ENCODE results near the gene HOXD10. TPM values are rescaled to one million over a fixed set of nuclear protein-coding genes. Genes with fewer than 3 reads are reported as not detected.
A peak's percentile ranks its signal among the peaks of the same experiment; 100 is the strongest.

The HOXD10 gene
- polyA plus RNA-seq: under 1 TPM in 1 of 4 donors, not detected in 3; 0.09 TPM
- long read RNA-seq, donor 1: 0 reads
- long read RNA-seq, donor 2: 0 reads
- long read RNA-seq, donor 3: 0 reads
- long read RNA-seq, donor 4: 0 reads
- long read RNA-seq, donor 5: 0 reads
- long read RNA-seq, donor 6: 0 reads
- long read RNA-seq, donor 7: 0 reads
- long read RNA-seq, donor 8: 0 reads
- long read RNA-seq, donor 9: 0 reads
- long read RNA-seq, donor 10, partial matches to known transcripts: 0 of 2 reads
- long read RNA-seq, donor 10, other reads (novel, unspliced or antisense): 0 of 2 reads

DNA sequence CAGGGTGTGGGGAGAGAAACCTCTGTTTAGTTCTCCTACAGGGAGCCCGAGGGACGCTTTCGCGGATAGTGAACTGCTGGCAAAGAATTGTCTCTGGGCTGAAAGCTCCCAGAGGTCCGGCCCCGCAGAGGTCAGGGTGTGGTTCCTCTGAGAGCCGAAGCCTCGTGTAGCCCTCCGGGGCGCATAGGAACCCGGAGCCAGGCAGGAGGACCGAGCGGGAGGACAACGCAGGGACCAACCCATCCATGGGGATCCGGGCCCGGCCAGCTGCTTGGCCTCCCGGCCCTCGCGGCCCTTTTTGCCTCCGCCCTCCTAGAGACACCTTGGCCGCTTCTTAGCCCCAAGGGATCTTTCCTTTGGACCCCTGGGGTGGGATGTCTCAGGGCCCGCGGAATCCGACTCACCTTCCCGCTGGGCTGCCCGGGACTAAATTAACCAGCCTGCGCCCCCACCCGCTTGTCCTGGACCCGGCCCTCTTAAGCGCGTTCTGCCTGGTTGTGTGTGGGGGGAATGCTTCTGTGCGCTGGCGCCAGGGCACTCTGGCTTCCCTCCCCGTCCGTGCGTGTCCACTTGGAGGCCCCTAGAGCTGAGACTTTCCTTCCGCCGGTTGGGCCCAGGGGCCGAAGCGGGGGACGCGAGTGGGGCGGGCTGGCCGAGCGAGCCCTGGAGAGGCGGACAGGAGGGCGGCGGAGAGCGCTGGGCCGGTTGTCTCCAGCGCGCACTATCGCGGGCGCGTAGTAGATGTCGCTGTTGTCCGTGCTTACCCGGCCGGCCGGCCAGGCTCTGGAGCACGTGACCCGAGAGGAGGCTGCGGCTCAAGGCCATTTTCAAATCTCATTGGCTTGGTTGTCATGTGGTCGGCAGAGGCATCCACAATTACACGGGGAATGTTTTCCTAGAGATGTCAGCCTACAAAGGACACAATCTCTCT lies at the start of gene HOXD10:
TSS of gene HOXD10 (plus strand) at position 896 of the 931 bp plus-strand sequence. CDS start 56 bp downstream, outside the sequence.
- DNase-seq (no peak), FAIRE-seq (no peak)
- 8 to 19% (median 11%) methylated on average over 61 to 66 of the region's 66 CpGs for WGBS, 3 donors
- peaks cover 34 to 98% (median 66%) of the 10 kb centered on the region in 3 donors for H3K27me3 ChIP-seq (ENCODE audit: control insufficient read depth in 3 of 3, insufficient read depth in 3 of 3, low read length in 3 of 3)
- H3K9me3 ChIP-seq (ENCODE audit: control insufficient read depth in 2 of 2, insufficient read depth in 1 of 2, low read depth in 1 of 2, low read length in 1 of 2): peaks cover 0 to 4% of the 10 kb centered on the region in 2 donors
- H3K36me3 ChIP-seq (ENCODE audit: control insufficient read depth in 3 of 3, insufficient read depth in 2 of 3, low read depth in 1 of 3, low read length in 3 of 3): no peaks in the 10 kb centered on the region
- peak within 1 kb of the TSS in 1 of 3 donors; percentile 29 for H3K27ac ChIP-seq (ENCODE audit: low read depth in 1 of 3, low read length in 2 of 3)
- H3K4me1 ChIP-seq (ENCODE audit: control insufficient read depth in 3 of 3, insufficient read depth in 2 of 3, low read depth in 1 of 3, low read length in 2 of 3): no peaks in the 10 kb centered on the region
- peak within 1 kb of the TSS in 1 of 3 donors; percentile 29 for H3K4me3 ChIP-seq (ENCODE audit: low read depth in 1 of 3, low read length in 3 of 3)

DNA sequence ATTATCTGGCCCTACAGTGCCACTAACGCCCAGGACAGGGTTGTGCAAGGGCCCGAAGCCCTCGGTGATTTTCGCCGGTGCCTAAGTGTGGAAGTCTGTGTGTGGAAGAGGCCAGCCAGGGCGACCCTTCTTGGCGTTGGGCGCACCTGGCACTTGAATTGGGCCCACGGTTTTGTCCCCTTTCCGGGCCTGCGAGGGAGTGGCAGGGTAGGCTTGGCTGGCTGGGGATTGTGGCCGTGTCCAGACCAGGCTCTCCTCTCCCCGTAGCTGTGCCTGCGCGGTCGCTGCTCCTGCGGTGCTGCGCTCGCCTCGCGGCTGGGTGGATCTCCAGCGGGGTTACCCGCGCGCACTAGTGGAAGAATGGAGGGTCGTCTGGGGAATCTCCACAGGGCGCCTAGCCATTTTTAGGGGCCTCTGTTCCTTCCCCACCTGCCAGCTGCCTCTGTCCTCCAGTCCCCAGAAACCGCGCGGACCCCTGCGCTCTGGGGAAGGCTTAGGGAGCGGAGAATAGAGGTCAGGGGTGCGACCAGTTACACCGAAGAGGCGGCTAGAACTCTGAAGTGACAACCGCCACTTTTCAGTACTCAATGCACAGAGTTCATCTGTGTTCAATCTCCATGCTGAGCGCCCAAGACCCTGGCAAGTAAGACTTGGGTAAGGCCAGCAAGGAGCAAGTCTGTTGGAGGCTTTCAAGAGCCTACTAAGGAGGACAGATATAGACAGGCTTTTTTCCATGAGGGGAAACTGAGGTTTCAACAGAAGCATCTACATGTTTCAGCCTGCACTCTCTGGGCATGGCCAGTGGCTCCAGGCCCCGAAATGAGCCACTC lies 48.8 kb upstream of the HOXD10 start:
- Histone ChIP-seq H3K36me3 (ENCODE audit: control insufficient read depth in 3 of 3, insufficient read depth in 2 of 3, low read depth in 1 of 3, low read length in 3 of 3) (no peaks in the 10 kb centered on the region), H3K4me3 (ENCODE audit: low read depth in 1 of 3, low read length in 3 of 3) (peak overlapping the region in 2 of 3 donors; percentile 18 to 23), H3K27me3 (ENCODE audit: control insufficient read depth in 3 of 3, insufficient read depth in 3 of 3, low read length in 3 of 3) (peaks cover 21 to 84% (median 63%) of the 10 kb centered on the region in 3 donors), H3K4me1 (ENCODE audit: control insufficient read depth in 3 of 3, insufficient read depth in 2 of 3, low read depth in 1 of 3, low read length in 2 of 3) (peaks cover 0 to 9% (median 0%) of the 10 kb centered on the region in 3 donors), H3K27ac (ENCODE audit: low read depth in 1 of 3, low read length in 2 of 3) (no peak overlapping the region), H3K9me3 (ENCODE audit: control insufficient read depth in 2 of 2, insufficient read depth in 1 of 2, low read depth in 1 of 2, low read length in 1 of 2) (peaks cover 0 to 6% of the 10 kb centered on the region in 2 donors)
- WGBS, 3 donors: 5 to 11% (median 5%) methylated on average over 38 of the region's 38 CpGs
- peak in 1 of 2 donors; percentile 31 for DNase-seq
- FAIRE-seq: no peak

DNA sequence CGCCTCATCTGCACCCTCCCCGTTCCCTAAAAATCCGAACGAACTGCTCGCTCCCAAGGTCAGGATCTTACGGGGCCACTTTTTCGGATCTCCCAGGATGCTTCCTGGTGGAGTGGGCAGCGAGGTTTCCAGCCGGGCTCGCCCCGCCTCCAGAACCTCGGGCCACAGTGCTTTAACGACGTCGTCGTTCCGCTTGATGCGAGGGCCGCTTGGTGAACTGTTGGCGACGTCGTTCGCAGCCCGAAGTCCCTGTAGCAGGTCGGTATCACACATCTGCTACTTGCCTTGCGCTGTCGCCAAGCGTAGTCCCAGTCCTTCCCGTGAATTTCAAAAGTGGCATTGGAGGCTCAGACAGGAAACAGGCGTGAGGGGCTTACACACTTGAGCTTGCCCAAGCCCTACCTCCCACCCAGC lies 48.2 kb upstream of the HOXD10 start:
- no peak overlapping the region for H3K27ac ChIP-seq (ENCODE audit: low read depth in 1 of 3, low read length in 2 of 3)
- DNase-seq (no peak), FAIRE-seq (no peak)
- H3K27me3 ChIP-seq (ENCODE audit: control insufficient read depth in 3 of 3, insufficient read depth in 3 of 3, low read length in 3 of 3): peaks cover 21 to 90% (median 68%) of the 10 kb centered on the region in 3 donors
- H3K4me1 ChIP-seq (ENCODE audit: control insufficient read depth in 3 of 3, insufficient read depth in 2 of 3, low read depth in 1 of 3, low read length in 2 of 3): peaks cover 0 to 9% (median 0%) of the 10 kb centered on the region in 3 donors
- no peak overlapping the region for H3K4me3 ChIP-seq (ENCODE audit: low read depth in 1 of 3, low read length in 3 of 3)
- no peaks in the 10 kb centered on the region for H3K36me3 ChIP-seq (ENCODE audit: control insufficient read depth in 3 of 3, insufficient read depth in 2 of 3, low read depth in 1 of 3, low read length in 3 of 3)
- 5 to 8% (median 7%) methylated on average over 30 of the region's 30 CpGs for WGBS, 3 donors
- peaks cover 0 to 8% of the 10 kb centered on the region in 2 donors for H3K9me3 ChIP-seq (ENCODE audit: control insufficient read depth in 2 of 2, insufficient read depth in 1 of 2, low read depth in 1 of 2, low read length in 1 of 2)

DNA sequence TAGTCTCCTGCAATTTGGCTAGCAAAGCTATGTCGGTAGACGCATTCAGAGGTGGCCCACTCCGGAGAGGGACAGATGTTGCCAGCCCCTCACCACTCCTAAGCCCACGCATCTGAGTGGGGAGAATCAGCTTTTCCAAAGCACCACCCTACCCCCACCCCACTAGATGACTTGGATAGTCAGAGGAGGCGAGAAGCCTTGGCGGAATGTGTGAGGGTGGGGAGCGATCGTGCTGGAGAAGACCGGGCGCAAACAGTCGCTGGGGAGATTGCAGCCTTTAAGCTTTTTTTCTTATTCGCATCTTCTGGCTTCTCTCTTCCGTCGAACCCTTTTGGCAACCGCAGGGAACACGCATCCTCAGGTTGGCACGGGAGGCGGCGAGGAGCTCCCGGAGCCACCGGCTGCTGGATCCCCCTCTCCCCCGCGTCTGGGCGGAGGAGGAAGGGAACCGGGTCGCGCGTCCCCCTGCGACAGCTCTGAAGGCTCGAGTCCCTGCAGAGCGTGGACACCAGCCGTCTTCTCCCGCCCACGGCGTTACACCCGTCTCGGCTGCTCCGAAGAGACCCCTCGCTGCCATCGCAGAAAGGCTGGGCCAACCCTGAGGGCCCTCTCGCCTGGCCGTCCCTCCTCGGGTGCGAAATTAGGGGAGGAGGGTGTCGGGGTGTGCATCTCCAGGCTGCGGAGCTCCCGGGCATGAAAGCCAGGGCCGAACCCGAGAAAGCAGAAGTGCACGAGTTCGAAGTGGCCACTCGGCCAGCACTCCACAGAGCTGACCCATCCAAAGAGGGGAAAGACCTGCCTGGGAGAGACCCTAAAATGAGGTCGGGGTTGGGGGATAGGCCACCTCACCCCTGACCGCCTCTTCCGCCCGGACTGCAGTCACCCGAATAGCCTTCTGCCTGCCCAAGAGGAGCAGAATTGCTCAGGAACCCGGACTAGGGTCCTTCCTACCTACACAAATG lies 45.0 kb upstream of the HOXD10 start:
- Histone ChIP-seq H3K4me3 (ENCODE audit: low read depth in 1 of 3, low read length in 3 of 3) (no peak overlapping the region), H3K4me1 (ENCODE audit: control insufficient read depth in 3 of 3, insufficient read depth in 2 of 3, low read depth in 1 of 3, low read length in 2 of 3) (peaks cover 0 to 9% (median 0%) of the 10 kb centered on the region in 3 donors), H3K36me3 (ENCODE audit: control insufficient read depth in 3 of 3, insufficient read depth in 2 of 3, low read depth in 1 of 3, low read length in 3 of 3) (no peaks in the 10 kb centered on the region), H3K27me3 (ENCODE audit: control insufficient read depth in 3 of 3, insufficient read depth in 3 of 3, low read length in 3 of 3) (peaks cover 21 to 100% (median 76%) of the 10 kb centered on the region in 3 donors), H3K9me3 (ENCODE audit: control insufficient read depth in 2 of 2, insufficient read depth in 1 of 2, low read depth in 1 of 2, low read length in 1 of 2) (peaks cover 0 to 8% of the 10 kb centered on the region in 2 donors), H3K27ac (ENCODE audit: low read depth in 1 of 3, low read length in 2 of 3) (no peak overlapping the region)
- 10 to 14% (median 12%) methylated on average over 51 to 58 of the region's 58 CpGs for WGBS, 3 donors
- DNase-seq (no peak), FAIRE-seq (no peak)

DNA sequence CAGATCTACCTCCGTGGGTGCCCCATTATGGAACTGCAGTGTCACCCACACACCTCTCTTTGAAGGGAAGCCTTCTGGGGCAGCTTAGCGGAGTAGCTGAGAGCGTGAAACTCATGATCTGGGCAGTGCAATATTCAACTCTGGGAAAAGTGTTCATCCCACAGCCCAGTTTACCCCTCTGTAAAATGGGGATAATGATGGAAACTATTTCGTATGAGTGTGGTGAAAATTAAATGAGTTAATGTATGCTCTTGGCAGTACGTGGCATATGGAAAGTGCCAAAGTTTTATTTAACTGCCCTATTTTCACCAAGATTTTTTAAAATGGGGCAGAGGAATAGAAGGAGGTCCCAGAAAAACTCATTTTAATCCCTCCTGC lies 44.3 kb upstream of the HOXD10 start:
- Histone ChIP-seq H3K4me1 (ENCODE audit: control insufficient read depth in 3 of 3, insufficient read depth in 2 of 3, low read depth in 1 of 3, low read length in 2 of 3) (peaks cover 0 to 9% (median 0%) of the 10 kb centered on the region in 3 donors), H3K27me3 (ENCODE audit: control insufficient read depth in 3 of 3, insufficient read depth in 3 of 3, low read length in 3 of 3) (peaks cover 15 to 98% (median 70%) of the 10 kb centered on the region in 3 donors), H3K4me3 (ENCODE audit: low read depth in 1 of 3, low read length in 3 of 3) (no peak overlapping the region), H3K36me3 (ENCODE audit: control insufficient read depth in 3 of 3, insufficient read depth in 2 of 3, low read depth in 1 of 3, low read length in 3 of 3) (no peaks in the 10 kb centered on the region), H3K9me3 (ENCODE audit: control insufficient read depth in 2 of 2, insufficient read depth in 1 of 2, low read depth in 1 of 2, low read length in 1 of 2) (peaks cover 0 to 8% of the 10 kb centered on the region in 2 donors), H3K27ac (ENCODE audit: low read depth in 1 of 3, low read length in 2 of 3) (no peak overlapping the region)
- DNase-seq (no peak), FAIRE-seq (no peak)
- WGBS, 3 donors: 27 to 29% (median 28%) methylated on average over 5 of the region's 5 CpGs

DNA sequence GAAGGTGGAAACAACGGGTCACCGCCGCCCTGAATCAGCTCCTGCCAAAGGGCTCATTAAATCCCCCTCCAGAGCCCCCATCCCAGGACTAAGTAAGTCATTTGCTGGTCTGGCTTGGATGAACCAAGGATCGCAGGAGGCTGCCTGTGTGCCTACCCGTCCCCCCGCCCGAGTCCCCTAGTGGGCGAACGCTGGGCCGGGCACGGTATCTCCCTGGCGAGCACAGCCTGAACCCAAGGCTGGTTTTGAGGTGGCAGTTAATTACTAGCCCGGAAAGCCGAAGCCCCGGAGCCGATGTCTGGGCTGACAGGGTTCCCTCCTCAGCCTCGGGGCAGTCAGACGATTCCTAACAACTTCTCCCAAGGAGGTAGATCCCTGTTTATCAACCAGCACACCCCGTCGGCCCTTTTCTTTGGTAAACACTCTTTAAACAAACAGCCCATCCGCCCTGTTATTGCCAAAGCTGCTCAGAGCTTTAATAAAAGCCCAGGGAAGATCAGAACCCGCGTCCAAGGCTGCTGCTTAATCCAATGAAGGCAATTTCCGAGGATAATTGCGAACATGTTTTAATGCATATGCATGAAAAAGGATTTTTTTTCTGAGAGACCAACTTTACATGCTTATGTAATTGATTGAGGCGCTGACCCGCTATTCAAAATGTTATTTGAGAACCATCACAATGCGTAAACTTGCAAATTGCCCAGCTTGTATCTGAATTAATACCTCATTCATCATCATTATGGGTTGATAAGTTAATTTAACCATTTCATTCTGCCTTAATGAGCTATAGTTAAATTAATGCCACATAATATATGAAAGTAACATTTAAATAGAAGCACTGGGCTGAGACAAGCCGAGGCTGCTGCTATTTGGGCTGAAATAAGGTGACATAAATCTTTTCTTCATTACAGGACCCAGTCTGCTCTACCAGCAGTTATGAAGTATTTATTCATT lies 43.4 kb upstream of the HOXD10 start:
- H3K27me3 ChIP-seq (ENCODE audit: control insufficient read depth in 3 of 3, insufficient read depth in 3 of 3, low read length in 3 of 3): peaks cover 15 to 90% (median 62%) of the 10 kb centered on the region in 3 donors
- FAIRE-seq: no peak
- no peak overlapping the region for H3K27ac ChIP-seq (ENCODE audit: low read depth in 1 of 3, low read length in 2 of 3)
- no peaks in the 10 kb centered on the region for H3K36me3 ChIP-seq (ENCODE audit: control insufficient read depth in 3 of 3, insufficient read depth in 2 of 3, low read depth in 1 of 3, low read length in 3 of 3)
- H3K9me3 ChIP-seq (ENCODE audit: control insufficient read depth in 2 of 2, insufficient read depth in 1 of 2, low read depth in 1 of 2, low read length in 1 of 2): peaks cover 0 to 8% of the 10 kb centered on the region in 2 donors
- peaks cover 0 to 4% (median 0%) of the 10 kb centered on the region in 3 donors for H3K4me1 ChIP-seq (ENCODE audit: control insufficient read depth in 3 of 3, insufficient read depth in 2 of 3, low read depth in 1 of 3, low read length in 2 of 3)
- H3K4me3 ChIP-seq (ENCODE audit: low read depth in 1 of 3, low read length in 3 of 3): no peak overlapping the region
- DNase-seq: no peak
- WGBS, 3 donors: 3 to 7% (median 5%) methylated on average over 29 of the region's 29 CpGs
